ENCODE measurements around the gene CKS1B. TPM values are rescaled to one million over a fixed set of nuclear protein-coding genes. Genes with fewer than 3 reads are reported as not detected.

CKS1B gene
- total and polyA plus RNA-seq, 9 of the 15 experiments (the other 6 are each of a cell fraction or from before 2014, with no cell fraction given): 215 to 1,103 (median 460) TPM

- TF ChIP-seq GMEB1 (CRISPR knock-in tag; IDR thresholded peaks at IDR 0.05) (no peak), FOXK1 (CRISPR knock-in tag; IDR thresholded peaks at IDR 0.05; ENCODE audit: borderline replicate concordance) (no peak; the same call in 1 of the 2 replicates), ZBTB9 (CRISPR knock-in tag; IDR thresholded peaks at IDR 0.05) (peak; percentile 19; the same call in 1 of the 2 replicates), U2AF1 (optimal IDR thresholded peaks at IDR 0.05; ENCODE audit: low read depth, low read length) (no peak), SOX6 (IDR thresholded peaks at IDR 0.05) (no peak), ELK3 (CRISPR knock-in tag; IDR thresholded peaks at IDR 0.05) (no peak), TFAP4 (CRISPR knock-in tag; IDR thresholded peaks at IDR 0.05; ENCODE audit: borderline replicate concordance) (0 out of 2 replicates have a peak, but pooled peaks have one; percentile 9), ZNF436 (CRISPR knock-in tag; IDR thresholded peaks at IDR 0.05) (no peak), SIRT6 (IDR thresholded peaks at IDR 0.05; ENCODE audit: low read depth, low read length) (no peak), FOXA1 (IDR thresholded peaks at IDR 0.05; ENCODE audit: borderline replicate concordance) (no peak), ZNF639 (CRISPR knock-in tag; conservative IDR thresholded peaks at IDR 0.05 in 1 of 2, IDR thresholded peaks at IDR 0.05 in 1 of 2) (no peak; a peak in 1 of 4 replicates), HMGXB4 (CRISPR knock-in tag; IDR thresholded peaks at IDR 0.05) (no peak), NR2C2 (CRISPR knock-in tag; IDR thresholded peaks at IDR 0.05) (no peak), NR2C2 (tag; IDR thresholded peaks at IDR 0.05) (no peak; the same call in 1 of the 2 replicates), ZFPM2 (CRISPR knock-in tag; IDR thresholded peaks at IDR 0.05) (no peak), EP300 (IDR thresholded peaks at IDR 0.05; ENCODE audit: low read length) (no peak), NBN (IDR thresholded peaks at IDR 0.05; ENCODE audit: low read depth) (peak; percentile 57; the same call in 1 of the 2 replicates)
Measured at GRCh38 chr1:154999571-155000410, 25.3 kb downstream of the CKS1B start (continued).
